Dermis microvascular lymphatic vessel endothelial cell (primary cell): Measurements from ENCODE around the gene BUB1B. TPM values are rescaled to one million over a fixed set of nuclear protein-coding genes. Genes with fewer than 3 reads are reported as not detected.
"Not testable (repeated sequence)": the region's sequence is repeated elsewhere in the genome, so short reads cannot be mapped to it uniquely, and the experiment has no call there.

Experiments used
- DNase-seq, 2 donors: peaks; one replicate each; pipeline versions ENCODE4 v3.0.0 to v3.0.0-alpha.2; 2010; ENCODE audit warnings: low read depth in 2 of 2
- total RNA-seq: library from RNA; depleted of rRNA; stranded (reverse); fragments of >200 nt; gene quantifications from 2 replicates; pipeline ENCODE4 v1.2.1, GENCODE V29; 2014

BUB1B gene
- total RNA-seq, 1 donor from 2014 or later: 20.2 TPM

- DNase-seq: not testable (repeated sequence)
Observed at GRCh38 chr15:40135846-40136450, 24.9 kb upstream of the BUB1B start.

- no peak for DNase-seq
Observed at GRCh38 chr15:40136470-40137302, 24.2 kb upstream of the BUB1B start.

- DNase-seq: no peak
Observed at GRCh38 chr15:40137303-40138200, 23.3 kb upstream of the BUB1B start.

- DNase-seq: not testable (repeated sequence)
Observed at GRCh38 chr15:40138201-40138570, 22.7 kb upstream of the BUB1B start.

- no peak for DNase-seq
Observed at GRCh38 chr15:40142428-40142827, 18.4 kb upstream of the BUB1B start.

- DNase-seq: no peak
Observed at GRCh38 chr15:40146037-40146436, 14.8 kb upstream of the BUB1B start.

GRCh38 chr15:40149339-40149738 is 11.5 kb upstream of the BUB1B start:
- DNase-seq: no peak

- peak; percentile 5 to 69 for DNase-seq
Observed at GRCh38 chr15:40150163-40150925, 10.5 kb upstream of the BUB1B start.

GRCh38 chr15:40151499-40151898 is 9.4 kb upstream of the BUB1B start:
- no peak for DNase-seq

GRCh38 chr15:40151991-40152390 is 8.9 kb upstream of the BUB1B start:
- no peak for DNase-seq

GRCh38 chr15:40154821-40155220 is 6.0 kb upstream of the BUB1B start:
- DNase-seq: not testable (repeated sequence)

- no peak for DNase-seq
Observed at GRCh38 chr15:40155270-40155910, 5.5 kb upstream of the BUB1B start.

- no peak for DNase-seq
Observed at GRCh38 chr15:40157778-40158447, 3.0 kb upstream of the BUB1B start.

GRCh38 chr15:40160021-40160420 is 848 bp upstream of the BUB1B start:
- DNase-seq: no peak

GRCh38 chr15:40161693-40162391 is 973 bp downstream of the BUB1B start:
- DNase-seq: no peak

GRCh38 chr15:40162552-40162951 is 1.7 kb downstream of the BUB1B start:
- no peak for DNase-seq

- no peak for DNase-seq
Observed at GRCh38 chr15:40163657-40164416, 3.0 kb downstream of the BUB1B start.

GRCh38 chr15:40167374-40167773 is 6.5 kb downstream of the BUB1B start:
- DNase-seq: not testable (repeated sequence)

- DNase-seq: no peak
Observed at GRCh38 chr15:40175160-40175559, 14.3 kb downstream of the BUB1B start.
